SK-N-SH (cell line): ENCODE measurements around the gene COL9A3. TPM values are rescaled to one million over a fixed set of nuclear protein-coding genes. Genes with fewer than 3 reads are reported as not detected.

Source experiments
- CTCF ChIA-PET: fragments of 300-600, 350-600 bp; formaldehyde crosslinking; extraction: SDS; loops from one replicate; lab custom pipeline; 2021; lab: Yijun Ruan, JAX
- POLR2A ChIA-PET: fragments of 350-600 bp; sonication (Branson Sonifier 250); formaldehyde crosslinking; extraction: SDS; loops from one replicate; lab custom pipeline; 2020; ENCODE audit warnings: antibody characterized with exemption, inconsistent platforms; lab: Yijun Ruan, JAX
- DNase-seq: peaks from one replicate; pipeline ENCODE4 v3.0.0; 2012
- H2AFZ ChIP-seq: fragments of 200-600 bp; sonication (generic); 2 replicates; pipeline ENCODE4 v1.8.1; 2016; ENCODE audit warnings: antibody characterized with exemption, mild to moderate bottlenecking, low read depth
- H3F3A ChIP-seq: fragments of 200-600 bp; sonication (generic); replicated peaks from 2 replicates; pipeline ENCODE3; 2016; ENCODE audit warnings: antibody characterized with exemption, mild to moderate bottlenecking; ENCODE audit not compliant: insufficient read depth
- H3K27ac ChIP-seq, 2 experiments: fragments of 200-500 bp in 1 of 2; fragments of 200-600 bp in 1 of 2; sonication (Bioruptor generic) in 1 of 2; sonication (generic), shearing (Covaris generic) in 1 of 2; 2 replicates each; pipeline versions ENCODE4 v1.5.1 to v1.6.1; 2014 to 2016; ENCODE audit warnings: low read depth in 2 of 2, inconsistent platforms in 1 of 2, low read length in 1 of 2, mild to moderate bottlenecking in 1 of 2, mixed read lengths in 1 of 2
- H3K27me3 ChIP-seq: fragments of 200-600 bp; sonication (generic), shearing (Covaris generic); 2 replicates; pipeline ENCODE4 v1.6.1; 2016; ENCODE audit warnings: mixed run types; ENCODE audit not compliant: insufficient read depth
- H3K36me3 ChIP-seq, 2 experiments: fragments of 200-500 bp in 1 of 2; fragments of 200-600 bp in 1 of 2; sonication (Bioruptor generic) in 1 of 2; sonication (generic) in 1 of 2; replicated peaks in 1 of 2; 2 replicates each; pipeline versions ENCODE3 to v1.5.1; 2014 to 2016; ENCODE audit warnings: low read length in 1 of 2, mild to moderate bottlenecking in 1 of 2; ENCODE audit not compliant: insufficient read depth in 2 of 2, control insufficient read depth in 1 of 2
- H3K4me1 ChIP-seq, 2 experiments: fragments of 200-500 bp in 1 of 2; fragments of 200-600 bp in 1 of 2; sonication (Bioruptor generic) in 1 of 2; sonication (generic), shearing (Covaris generic) in 1 of 2; 2 replicates each; pipeline versions ENCODE4 v1.5.1 to v1.6.1; 2014 to 2016; ENCODE audit warnings: low read depth in 1 of 2, low read length in 1 of 2, mixed run types in 1 of 2; ENCODE audit not compliant: insufficient read depth in 2 of 2, control insufficient read depth in 1 of 2
- H3K4me2 ChIP-seq: fragments of 200-600 bp; sonication (generic), shearing (Covaris generic); 2 replicates; pipeline ENCODE4 v1.6.1; 2017; ENCODE audit warnings: mixed run types
- H3K4me3 ChIP-seq, 2 experiments: fragments of 200-500 bp in 1 of 2; fragments of 200-600 bp in 1 of 2; sonication (Bioruptor generic) in 1 of 2; sonication (generic), shearing (Covaris generic) in 1 of 2; 2 replicates each; pipeline versions ENCODE4 v1.5.1 to v1.8.1; 2014 to 2016; ENCODE audit warnings: low read depth in 2 of 2, inconsistent platforms in 1 of 2, low read length in 1 of 2, mild to moderate bottlenecking in 1 of 2, mixed read lengths in 1 of 2, moderate library complexity in 1 of 2
- H3K79me2 ChIP-seq: fragments of 200-600 bp; sonication (generic); 2 replicates; pipeline ENCODE4 v1.8.1; 2017; ENCODE audit warnings: mild to moderate bottlenecking; ENCODE audit not compliant: insufficient read depth
- H3K9ac ChIP-seq: fragments of 200-600 bp; sonication (generic); 2 replicates; pipeline ENCODE4 v1.6.1; 2017; ENCODE audit warnings: mixed run types
- H3K9me2 ChIP-seq: fragments of 200-600 bp; sonication (generic); 2 replicates; pipeline ENCODE4 v1.6.1; 2017; ENCODE audit warnings: mixed run types
- H3K9me3 ChIP-seq: fragments of 200-600 bp; sonication (generic); 2 replicates; pipeline ENCODE4 v1.6.1; 2017; ENCODE audit warnings: mixed run types, mild to moderate bottlenecking, moderate library complexity
- H4K20me1 ChIP-seq: fragments of 200-600 bp; sonication (generic); 2 replicates; pipeline ENCODE4 v1.6.1; 2017; ENCODE audit warnings: mild to moderate bottlenecking, mixed run types; ENCODE audit not compliant: insufficient read depth
- EZH2phosphoT487 ChIP-seq: fragments of 200-600 bp; sonication (generic); IDR thresholded peaks from 2 replicates; pipeline ENCODE4 v1.6.1; 2017; ENCODE audit warnings: low read depth, mixed run types, mild to moderate bottlenecking, antibody characterized with exemption, moderate library complexity, borderline replicate concordance
- FOSL2 ChIP-seq: IDR thresholded peaks from 2 replicates; pipeline ENCODE4 v1.4.0; 2012; ENCODE audit warnings: low read depth, mild to moderate bottlenecking, moderate library complexity, borderline replicate concordance
- FOXJ3 ChIP-seq: sonication (generic); formaldehyde crosslinking; IDR thresholded peaks from 2 replicates; pipeline ENCODE4 v1.5.1; 2020; ENCODE audit warnings: mild to moderate bottlenecking, missing genetic modification reagents
- GATA2 ChIP-seq: sonication (generic); formaldehyde crosslinking; IDR thresholded peaks from 2 replicates; pipeline ENCODE4 v1.5.0; 2020; ENCODE audit warnings: mild to moderate bottlenecking, missing genetic modification reagents
- PBX3 ChIP-seq: IDR thresholded peaks from 2 replicates; pipeline ENCODE4; 2012
- RAD21 ChIP-seq: IDR thresholded peaks from 2 replicates; pipeline ENCODE4 v1.6.1; 2012; ENCODE audit warnings: mild to moderate bottlenecking, low read length
- RXRA ChIP-seq: IDR thresholded peaks from 2 replicates; pipeline ENCODE4 v1.4.0; 2012; ENCODE audit warnings: low read depth, mild to moderate bottlenecking, borderline replicate concordance
- SMC3 ChIP-seq: IDR thresholded peaks from 2 replicates; pipeline ENCODE4 v1.6.1; 2012; ENCODE audit warnings: low read depth, low read length, improper control_type of control experiment
- TAF1 ChIP-seq: IDR thresholded peaks from 2 replicates; pipeline ENCODE4 v1.6.1; 2012; ENCODE audit warnings: low read depth, mild to moderate bottlenecking, low read length, moderate library complexity, borderline replicate concordance
- YY1 ChIP-seq: IDR thresholded peaks from 2 replicates; pipeline ENCODE4 v1.4.0; 2012; ENCODE audit warnings: low read depth, mild to moderate bottlenecking
- WGBS: methylation state at CpG from one replicate; pipeline ENCODE4 v1.1.6; 2017; ENCODE audit warnings: low lambda C conversion rate; 5-methylcytosine and 5-hydroxymethylcytosine counted together
- polyA plus RNA-seq, 3 experiments: library from polyadenylated mRNA; depleted of rRNA; stranded (reverse); fragments of >200 nt; gene quantifications; 2 replicates each; pipeline ENCODE4 v1.2.3, GENCODE V29; 2012
- TF ChIP-seq, protein P1 (sequence below): fragments of 200-600 bp; sonication (generic); IDR thresholded peaks from 2 replicates; pipeline ENCODE4 v1.6.1; 2017; ENCODE audit warnings: antibody characterized with exemption, mild to moderate bottlenecking, moderate library complexity
- TF ChIP-seq, protein P2 (sequence below): fragments of 150-350 bp; IDR thresholded peaks from 2 replicates; pipeline ENCODE4 v1.6.1; 2016; ENCODE audit warnings: mild to moderate bottlenecking, low read depth, low read length
- TF ChIP-seq, protein P3 (sequence below): IDR thresholded peaks from 2 replicates; pipeline ENCODE4 v1.4.0; 2012; ENCODE audit warnings: low read depth, borderline replicate concordance
- TF ChIP-seq, protein P4 (sequence below): fragments of 150-350 bp; IDR thresholded peaks from 2 replicates; pipeline ENCODE4 v1.6.1; 2017; ENCODE audit warnings: antibody characterized with exemption, low read length, low read depth, borderline replicate concordance

The COL9A3 gene
- polyA plus RNA-seq, 1 of the 3 experiments (the other 2 are of a cell fraction): 2.5 TPM

DNA sequence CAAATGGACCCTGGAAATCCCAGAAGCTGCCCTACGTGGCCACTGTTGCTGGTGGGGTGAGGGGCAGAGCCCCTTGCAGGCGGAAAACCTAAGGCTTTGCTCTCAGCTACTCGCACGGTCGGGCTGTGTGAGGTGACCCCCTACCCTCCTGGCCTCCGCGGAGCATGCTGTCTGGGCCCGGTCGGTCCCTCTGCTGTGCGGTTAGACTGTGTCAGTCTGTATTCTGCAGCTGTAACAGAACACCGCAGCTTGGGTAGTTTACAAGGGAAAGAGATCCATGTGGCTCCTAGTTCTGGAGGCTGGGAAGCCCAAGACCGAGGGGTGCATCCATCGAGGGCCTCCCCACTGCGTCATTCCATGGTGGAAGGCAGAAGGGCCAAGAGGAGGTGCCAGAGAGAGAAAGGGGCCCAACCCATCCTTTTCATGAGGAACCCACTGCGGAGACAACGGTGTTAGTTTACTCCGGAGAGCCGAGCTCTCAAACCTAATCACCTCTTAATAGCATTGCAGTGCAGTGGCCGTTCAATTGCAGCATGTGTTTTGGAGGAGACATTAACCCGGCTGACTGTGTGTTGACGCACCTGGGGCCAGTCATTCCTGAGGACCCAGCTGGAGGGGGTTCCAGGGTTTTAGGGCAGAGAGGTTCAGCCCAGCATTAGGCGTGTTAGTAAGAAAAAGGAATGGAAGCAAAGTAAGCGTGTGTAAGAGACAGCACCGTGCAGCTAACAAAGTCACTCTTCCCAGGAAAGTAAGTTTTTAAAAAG, 18.3 kb downstream of the COL9A3 start:
- ChIA-PET CTCF (interaction anchor here (0.9 to 3.1 kb wide), 3 partner anchors 12 to 184 kb away, joined by 3 to 10 read pairs (median 6); no protein-coding TSS in a partner anchor), POLR2A (no interaction called here)
- no peaks in the 10 kb centered on the region for H3F3A ChIP-seq
- no peak overlapping the region for H3K9ac ChIP-seq
- no peaks in the 10 kb centered on the region for H3K9me2 ChIP-seq
- no peak for DNase-seq
- no peak overlapping the region for H2AFZ ChIP-seq
- H3K4me1 ChIP-seq: peaks cover 0 to 30% of the 10 kb centered on the region in 2 experiments; a peak in 1 of 4 replicates
- no peaks in the 10 kb centered on the region for H3K36me3 ChIP-seq
- TF ChIP-seq, protein P1, sequence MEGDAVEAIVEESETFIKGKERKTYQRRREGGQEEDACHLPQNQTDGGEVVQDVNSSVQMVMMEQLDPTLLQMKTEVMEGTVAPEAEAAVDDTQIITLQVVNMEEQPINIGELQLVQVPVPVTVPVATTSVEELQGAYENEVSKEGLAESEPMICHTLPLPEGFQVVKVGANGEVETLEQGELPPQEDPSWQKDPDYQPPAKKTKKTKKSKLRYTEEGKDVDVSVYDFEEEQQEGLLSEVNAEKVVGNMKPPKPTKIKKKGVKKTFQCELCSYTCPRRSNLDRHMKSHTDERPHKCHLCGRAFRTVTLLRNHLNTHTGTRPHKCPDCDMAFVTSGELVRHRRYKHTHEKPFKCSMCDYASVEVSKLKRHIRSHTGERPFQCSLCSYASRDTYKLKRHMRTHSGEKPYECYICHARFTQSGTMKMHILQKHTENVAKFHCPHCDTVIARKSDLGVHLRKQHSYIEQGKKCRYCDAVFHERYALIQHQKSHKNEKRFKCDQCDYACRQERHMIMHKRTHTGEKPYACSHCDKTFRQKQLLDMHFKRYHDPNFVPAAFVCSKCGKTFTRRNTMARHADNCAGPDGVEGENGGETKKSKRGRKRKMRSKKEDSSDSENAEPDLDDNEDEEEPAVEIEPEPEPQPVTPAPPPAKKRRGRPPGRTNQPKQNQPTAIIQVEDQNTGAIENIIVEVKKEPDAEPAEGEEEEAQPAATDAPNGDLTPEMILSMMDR: no peak
- TF ChIP-seq SMC3 (no peak), EZH2phosphoT487 (no peak), FOSL2 (no peak), YY1 (no peak)
- TF ChIP-seq, protein P2, sequence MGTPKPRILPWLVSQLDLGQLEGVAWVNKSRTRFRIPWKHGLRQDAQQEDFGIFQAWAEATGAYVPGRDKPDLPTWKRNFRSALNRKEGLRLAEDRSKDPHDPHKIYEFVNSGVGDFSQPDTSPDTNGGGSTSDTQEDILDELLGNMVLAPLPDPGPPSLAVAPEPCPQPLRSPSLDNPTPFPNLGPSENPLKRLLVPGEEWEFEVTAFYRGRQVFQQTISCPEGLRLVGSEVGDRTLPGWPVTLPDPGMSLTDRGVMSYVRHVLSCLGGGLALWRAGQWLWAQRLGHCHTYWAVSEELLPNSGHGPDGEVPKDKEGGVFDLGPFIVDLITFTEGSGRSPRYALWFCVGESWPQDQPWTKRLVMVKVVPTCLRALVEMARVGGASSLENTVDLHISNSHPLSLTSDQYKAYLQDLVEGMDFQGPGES: no peak
- TF ChIP-seq, all 33 proteins: peak for 0
- Histone ChIP-seq H3K27ac (no peak overlapping the region), H3K9me3 (no peaks in the 10 kb centered on the region), H3K4me3 (no peak overlapping the region), H4K20me1 (no peaks in the 10 kb centered on the region), H3K79me2 (no peaks in the 10 kb centered on the region), H3K27me3 (no peaks in the 10 kb centered on the region), H3K4me2 (no peak overlapping the region)
- WGBS: 84% methylated on average over 24 of the region's 24 CpGs

DNA sequence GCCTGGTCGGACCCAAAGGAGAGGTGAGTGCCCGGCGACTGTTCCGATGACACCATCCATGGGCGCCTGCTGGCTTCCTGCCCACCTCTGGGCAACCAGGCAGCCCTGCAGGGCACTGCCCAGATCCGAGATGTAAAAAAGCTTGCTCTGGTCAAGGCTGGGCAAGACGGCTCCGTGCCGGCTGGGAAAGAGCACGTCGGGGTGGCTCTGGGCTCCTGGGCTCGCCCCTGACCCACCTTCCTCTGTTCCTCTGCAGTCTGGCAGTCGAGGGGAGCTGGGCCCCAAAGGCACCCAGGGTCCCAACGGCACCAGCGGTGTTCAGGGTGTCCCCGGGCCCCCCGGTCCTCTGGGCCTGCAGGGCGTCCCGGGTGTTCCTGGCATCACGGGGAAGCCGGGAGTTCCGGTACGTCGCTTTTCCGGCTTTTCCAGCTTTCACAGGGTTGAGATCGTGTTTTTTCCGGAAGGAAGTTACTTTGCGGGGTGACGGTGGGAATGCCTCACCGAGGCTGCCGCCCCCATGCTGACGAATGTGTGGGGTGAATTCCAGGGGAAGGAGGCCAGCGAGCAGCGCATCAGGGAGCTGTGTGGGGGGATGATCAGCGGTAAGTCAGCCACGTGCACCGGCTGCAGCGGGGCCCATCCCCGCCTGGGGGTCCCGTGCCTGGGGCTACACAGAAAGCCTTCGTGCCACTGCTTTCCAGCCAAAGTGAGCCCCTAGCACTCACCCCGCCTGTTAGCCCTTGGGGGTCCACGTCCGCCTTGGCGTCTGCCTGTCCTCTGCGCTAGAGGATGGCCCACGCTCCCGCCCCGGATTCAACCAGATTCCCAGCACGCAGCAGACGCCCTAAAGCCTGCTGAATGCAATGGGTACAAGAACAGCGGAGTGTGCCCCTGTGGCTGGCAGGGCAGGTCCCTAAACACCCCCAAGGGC, 19.3 kb downstream of the COL9A3 start:
- TF ChIP-seq, protein P2: no peak
- TF ChIP-seq RAD21: no peak
- TF ChIP-seq GATA2 (CRISPR knock-in tag): no peak
- TF ChIP-seq PBX3: no peak
- no peak for TF ChIP-seq FOXJ3 (CRISPR knock-in tag)
- TF ChIP-seq, protein P3, sequence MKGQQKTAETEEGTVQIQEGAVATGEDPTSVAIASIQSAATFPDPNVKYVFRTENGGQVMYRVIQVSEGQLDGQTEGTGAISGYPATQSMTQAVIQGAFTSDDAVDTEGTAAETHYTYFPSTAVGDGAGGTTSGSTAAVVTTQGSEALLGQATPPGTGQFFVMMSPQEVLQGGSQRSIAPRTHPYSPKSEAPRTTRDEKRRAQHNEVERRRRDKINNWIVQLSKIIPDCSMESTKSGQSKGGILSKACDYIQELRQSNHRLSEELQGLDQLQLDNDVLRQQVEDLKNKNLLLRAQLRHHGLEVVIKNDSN: no peak
- no peak for TF ChIP-seq RXRA
- no peak for TF ChIP-seq SMC3
- no peak for TF ChIP-seq TAF1
- TF ChIP-seq, protein P4, sequence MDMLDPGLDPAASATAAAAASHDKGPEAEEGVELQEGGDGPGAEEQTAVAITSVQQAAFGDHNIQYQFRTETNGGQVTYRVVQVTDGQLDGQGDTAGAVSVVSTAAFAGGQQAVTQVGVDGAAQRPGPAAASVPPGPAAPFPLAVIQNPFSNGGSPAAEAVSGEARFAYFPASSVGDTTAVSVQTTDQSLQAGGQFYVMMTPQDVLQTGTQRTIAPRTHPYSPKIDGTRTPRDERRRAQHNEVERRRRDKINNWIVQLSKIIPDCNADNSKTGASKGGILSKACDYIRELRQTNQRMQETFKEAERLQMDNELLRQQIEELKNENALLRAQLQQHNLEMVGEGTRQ: no peak
- POLR2A ChIA-PET: no interaction called here
- no peaks in the 10 kb centered on the region for H3K79me2 ChIP-seq
- H3K9me2 ChIP-seq: no peaks in the 10 kb centered on the region
- no peaks in the 10 kb centered on the region for H4K20me1 ChIP-seq
- no peaks in the 10 kb centered on the region for H3K27me3 ChIP-seq
- no peak overlapping the region for H3K9ac ChIP-seq
- H3K4me2 ChIP-seq: no peak overlapping the region
- CTCF ChIA-PET: interaction anchor here (0.9 to 3.1 kb wide), 6 partner anchors 9 to 185 kb away, joined by 3 to 10 read pairs (median 3); no protein-coding TSS in a partner anchor
- H3K36me3 ChIP-seq: peaks cover under 1 to 1% of the 10 kb centered on the region in 2 experiments
- H3K9me3 ChIP-seq: no peaks in the 10 kb centered on the region
- no peak overlapping the region for H3K4me3 ChIP-seq
- WGBS: 87% methylated on average over 31 of the region's 52 CpGs
- peak; percentile 20 for DNase-seq
- H3K4me1 ChIP-seq: peaks cover 0 to 26% of the 10 kb centered on the region in 2 experiments; a peak in 1 of 4 replicates
- H3K27ac ChIP-seq: no peak overlapping the region
- H3F3A ChIP-seq: no peaks in the 10 kb centered on the region
- H2AFZ ChIP-seq: no peak overlapping the region
